Lower leg skin (tissue), 3 donors: ENCODE measurements around the gene NTM.

ENCODE experiments used
- POLR2A ChIP-seq, 2 donors: fragments of 450-650 bp; IDR thresholded peaks; one replicate each; pipeline ENCODE4 v1.6.1; 2016 to 2017; ENCODE audit warnings: antibody characterized with exemption in 2 of 2, mild to moderate bottlenecking in 1 of 2, moderate library complexity in 1 of 2
- TF ChIP-seq, protein P1 (sequence below), 3 donors: fragments of 450-650 bp; IDR thresholded peaks; one replicate each; pipeline ENCODE4 v1.5.1; 2016; ENCODE audit warnings: antibody characterized with exemption in 3 of 3, mild to moderate bottlenecking in 3 of 3, moderate library complexity in 2 of 3

DNA sequence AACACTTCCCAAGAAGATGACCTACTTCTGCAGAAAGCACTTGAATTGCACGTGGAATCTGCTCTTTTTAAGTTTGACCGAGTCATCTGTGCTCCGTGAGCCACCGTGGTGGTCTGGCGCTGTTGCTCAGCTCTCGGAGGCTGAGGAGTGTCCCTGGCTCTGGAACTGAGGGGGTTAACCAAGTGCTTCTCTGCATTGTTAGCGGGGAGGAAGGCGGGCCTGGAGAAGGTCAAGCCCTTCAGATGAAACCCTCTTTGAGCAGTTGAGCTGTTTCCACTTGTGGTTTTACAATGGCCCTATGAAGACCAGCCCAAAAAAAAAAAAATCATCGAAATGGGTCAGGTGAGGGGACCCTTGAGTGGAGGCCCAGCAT lies 286.4 kb downstream of the NTM start:
- TF ChIP-seq, protein P1, sequence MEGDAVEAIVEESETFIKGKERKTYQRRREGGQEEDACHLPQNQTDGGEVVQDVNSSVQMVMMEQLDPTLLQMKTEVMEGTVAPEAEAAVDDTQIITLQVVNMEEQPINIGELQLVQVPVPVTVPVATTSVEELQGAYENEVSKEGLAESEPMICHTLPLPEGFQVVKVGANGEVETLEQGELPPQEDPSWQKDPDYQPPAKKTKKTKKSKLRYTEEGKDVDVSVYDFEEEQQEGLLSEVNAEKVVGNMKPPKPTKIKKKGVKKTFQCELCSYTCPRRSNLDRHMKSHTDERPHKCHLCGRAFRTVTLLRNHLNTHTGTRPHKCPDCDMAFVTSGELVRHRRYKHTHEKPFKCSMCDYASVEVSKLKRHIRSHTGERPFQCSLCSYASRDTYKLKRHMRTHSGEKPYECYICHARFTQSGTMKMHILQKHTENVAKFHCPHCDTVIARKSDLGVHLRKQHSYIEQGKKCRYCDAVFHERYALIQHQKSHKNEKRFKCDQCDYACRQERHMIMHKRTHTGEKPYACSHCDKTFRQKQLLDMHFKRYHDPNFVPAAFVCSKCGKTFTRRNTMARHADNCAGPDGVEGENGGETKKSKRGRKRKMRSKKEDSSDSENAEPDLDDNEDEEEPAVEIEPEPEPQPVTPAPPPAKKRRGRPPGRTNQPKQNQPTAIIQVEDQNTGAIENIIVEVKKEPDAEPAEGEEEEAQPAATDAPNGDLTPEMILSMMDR (IDR thresholded peaks at IDR 0.05): no peak
- TF ChIP-seq POLR2A (IDR thresholded peaks at IDR 0.05): no peak
